Upper lobe of right lung (tissue), 1 donor: ENCODE measurements around the gene PAX4. TPM values are rescaled to one million over a fixed set of nuclear protein-coding genes. Genes with fewer than 3 reads are reported as not detected.
A peak's percentile ranks its signal among the peaks of the same experiment; 100 is the strongest.

ENCODE experiments used
- ATAC-seq: fragments of 200-7000 bp; cut with Tn5 transposase; one replicate; pipeline ENCODE4 v1.9.1; 2020; ENCODE audit warnings: mild to moderate bottlenecking, moderate library complexity
- DNase-seq: peaks from one replicate; pipeline ENCODE4 v3.0.0-alpha.2; 2020
- H3K27ac ChIP-seq: fragments of 200-600 bp; one replicate; pipeline ENCODE4 v1.8.0; 2022
- H3K27me3 ChIP-seq: fragments of 200-600 bp; one replicate; pipeline ENCODE4 v1.8.0; 2022; ENCODE audit warnings: mild to moderate bottlenecking
- H3K36me3 ChIP-seq: fragments of 200-600 bp; one replicate; pipeline ENCODE4 v1.8.0; 2022
- H3K4me1 ChIP-seq: fragments of 200-600 bp; one replicate; pipeline ENCODE4 v1.8.0; 2022
- H3K4me3 ChIP-seq: fragments of 200-600 bp; one replicate; pipeline ENCODE4 v1.8.0; 2022; ENCODE audit warnings: mild to moderate bottlenecking
- H3K9me3 ChIP-seq: fragments of 200-600 bp; one replicate; pipeline ENCODE4 v1.8.0; 2022
- CTCF ChIP-seq: fragments of 200-600 bp; IDR thresholded peaks from one replicate; pipeline ENCODE4 v1.8.0; 2022; ENCODE audit warnings: antibody characterized with exemption
- intact Hi-C: fragments of 100-400 bp; cut with DNase I; formaldehyde crosslinking; loops from one replicate; pipeline ENCODE4 v1.11.0; 2022
- total RNA-seq: library from RNA; stranded (reverse); fragmentation: NEBNext Ultra II Directional; extraction: Animal tissue kit (Norgen Biotek cat#: 25700); gene quantifications from one replicate; pipeline ENCODE4 v1.2.1, GENCODE V29; 2021
- donor health status: DM: no; HTN: yes; CAD: no; lungs with severe emphysema.

PAX4 gene
- total RNA-seq, 1 donor from 2014 or later = not detected

DNA sequence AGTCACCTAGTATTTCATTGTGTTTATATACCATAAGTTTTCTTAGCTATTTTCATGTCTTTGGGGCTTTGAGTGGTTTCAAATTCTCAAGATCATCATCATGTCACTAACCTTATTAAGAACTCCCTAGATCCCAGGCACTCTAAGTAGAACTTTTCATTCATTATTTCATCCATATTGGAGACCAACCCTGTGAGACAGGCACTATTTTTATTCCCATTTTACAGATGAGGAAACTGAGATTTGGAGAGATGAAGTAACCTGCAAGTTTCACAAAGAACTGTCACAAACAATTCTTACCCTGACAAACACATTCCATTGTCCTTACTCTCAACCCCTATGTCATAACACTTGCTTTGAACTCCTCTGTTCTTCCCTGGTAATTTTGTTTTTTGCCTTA lies 20.3 kb upstream of the PAX4 start:
- ATAC-seq = no peak
- Histone ChIP-seq H3K27me3 (no peaks in the 10 kb centered on the region), H3K4me1 (no peaks in the 10 kb centered on the region), H3K36me3 (no peaks in the 10 kb centered on the region), H3K27ac (no peak overlapping the region), H3K9me3 (no peaks in the 10 kb centered on the region), H3K4me3 (no peak overlapping the region)
- TF ChIP-seq CTCF = no peak
- DNase-seq = no peak
- intact Hi-C loops = no loop called here

DNA sequence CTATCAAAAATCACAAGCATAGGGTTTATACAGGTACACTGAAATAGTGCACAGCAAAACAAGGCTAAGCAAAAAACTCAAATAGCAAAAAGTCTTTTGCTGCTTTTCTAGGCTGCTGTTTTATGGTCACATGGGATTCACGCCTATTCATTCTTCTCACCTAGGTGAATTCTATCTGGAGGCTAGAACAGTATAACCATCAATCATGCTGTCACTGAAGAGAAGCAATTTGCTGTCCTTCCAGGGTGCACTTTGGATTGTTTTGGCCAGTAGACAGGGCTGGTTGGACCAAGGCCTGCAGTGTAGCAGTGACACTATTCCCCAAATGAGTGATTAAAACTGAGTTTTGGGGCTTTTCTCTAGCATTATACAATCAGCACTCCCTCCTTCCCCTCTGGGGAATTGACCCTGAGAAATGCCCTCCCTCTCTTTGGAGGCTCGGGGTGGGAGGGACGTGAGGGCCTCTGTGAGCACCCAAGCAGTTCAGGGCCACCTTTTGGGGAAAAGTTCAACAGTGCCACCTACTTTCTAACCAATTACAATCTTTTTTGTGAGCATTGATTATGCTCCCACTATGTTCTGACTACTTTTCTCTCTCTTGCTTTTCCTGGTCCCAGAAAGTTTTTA lies 17.8 kb upstream of the PAX4 start:
- ATAC-seq = no peak
- Histone ChIP-seq H3K9me3 (no peaks in the 10 kb centered on the region), H3K4me1 (no peaks in the 10 kb centered on the region), H3K36me3 (no peaks in the 10 kb centered on the region), H3K27me3 (peaks cover 6% of the 10 kb centered on the region), H3K27ac (no peak overlapping the region), H3K4me3 (no peak overlapping the region)
- no peak for TF ChIP-seq CTCF
- intact Hi-C loops = no loop called here
- no peak for DNase-seq

DNA sequence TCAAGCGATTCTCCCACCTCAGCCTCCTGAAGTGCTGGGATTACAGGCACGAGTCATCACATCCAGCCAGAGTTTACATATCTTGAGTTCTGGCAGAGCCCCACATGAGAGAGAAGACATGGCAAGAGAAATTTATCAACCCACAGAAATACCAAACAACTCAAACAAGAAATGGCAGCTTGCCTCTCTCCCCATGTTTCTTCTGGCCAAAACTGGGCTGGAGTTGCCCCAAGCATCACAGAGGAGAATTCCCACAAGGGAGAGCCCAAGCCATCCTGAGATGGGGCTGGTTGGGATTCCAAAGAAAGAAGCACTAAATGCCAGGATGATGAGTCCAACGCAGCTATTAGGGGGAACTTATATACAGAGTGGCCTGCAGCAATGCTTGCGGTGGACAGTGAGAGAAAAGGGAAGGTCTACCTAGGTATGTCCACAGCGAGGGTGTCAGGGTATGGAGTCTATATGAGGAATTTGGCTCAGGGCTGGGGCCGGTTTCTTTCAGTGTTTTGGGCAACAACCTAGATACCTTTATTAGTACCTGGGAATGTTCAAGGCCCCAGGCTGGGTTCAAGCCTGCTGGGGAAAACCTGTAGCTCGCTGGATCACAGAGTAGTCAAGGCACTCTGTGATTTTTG lies 14.5 kb upstream of the PAX4 start:
- H3K27ac ChIP-seq = no peak overlapping the region
- no peaks in the 10 kb centered on the region for H3K36me3 ChIP-seq
- no peaks in the 10 kb centered on the region for H3K9me3 ChIP-seq
- intact Hi-C loops = no loop called here
- ATAC-seq (no peak), DNase-seq (no peak)
- H3K4me3 ChIP-seq = no peak overlapping the region
- TF ChIP-seq CTCF = no peak
- H3K4me1 ChIP-seq = no peaks in the 10 kb centered on the region
- peaks cover 6% of the 10 kb centered on the region for H3K27me3 ChIP-seq

GRCh38 chr7:127629268-127629854 lies 11.4 kb upstream of the PAX4 start:
- ATAC-seq = peak; percentile 84
- TF ChIP-seq CTCF = peak; percentile 46

DNA sequence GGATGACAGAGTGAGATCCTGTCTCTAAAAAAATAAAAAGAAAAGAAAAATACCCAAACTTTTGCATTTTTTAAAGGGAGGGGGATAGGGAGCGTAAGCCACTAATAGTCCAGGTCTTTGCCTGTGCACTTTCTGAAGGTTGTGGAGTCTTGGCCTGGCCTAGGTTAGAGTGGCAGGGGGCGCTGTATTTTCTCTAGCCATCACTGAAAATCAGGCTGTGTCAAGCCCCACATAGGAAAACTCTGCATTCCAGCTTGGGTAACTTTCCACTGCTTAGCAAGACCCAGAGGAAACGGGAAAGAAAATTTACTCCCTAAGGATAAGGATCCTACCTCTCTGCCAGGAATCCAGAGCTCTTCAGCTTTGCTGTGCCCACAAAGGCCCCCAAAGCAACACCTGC lies 10.5 kb upstream of the PAX4 start:
- DNase-seq (no peak), ATAC-seq (no peak)
- Histone ChIP-seq H3K4me1 (no peaks in the 10 kb centered on the region), H3K27ac (no peak overlapping the region), H3K4me3 (no peak overlapping the region), H3K9me3 (no peaks in the 10 kb centered on the region), H3K27me3 (peaks cover 6% of the 10 kb centered on the region), H3K36me3 (no peaks in the 10 kb centered on the region)
- no peak for TF ChIP-seq CTCF
- intact Hi-C loops = no loop called here

More at GRCh38 chr7:127629268-127629854, 11.4 kb upstream of the PAX4 start:
- Histone ChIP-seq H3K27me3 (peaks cover 6% of the 10 kb centered on the region), H3K4me1 (no peaks in the 10 kb centered on the region), H3K36me3 (no peaks in the 10 kb centered on the region), H3K27ac (no peak overlapping the region), H3K4me3 (no peak overlapping the region), H3K9me3 (no peaks in the 10 kb centered on the region)
- intact Hi-C loops = no loop called here
- no peak for DNase-seq
